ENCODE data around the gene HSPA1A.
"Not testable (repeated sequence)": the region's sequence is repeated elsewhere in the genome, so short reads cannot be mapped to it uniquely, and the experiment has no call there.

Gene HSPA1A

GRCh38 chr6:31850765-31851484, 35.6 kb downstream of the HSPA1A start:
- Histone ChIP-seq H3K9ac (ENCODE audit: low read depth, low read length) (peak overlapping the region; percentile 9; the same call in 1 of the 2 replicates), H3K4me1 (ENCODE audit: insufficient read depth, low read length) (no peaks in the 10 kb centered on the region), H3K36me3 (ENCODE audit: insufficient read depth, low read length) (no peaks in the 10 kb centered on the region), H3K9me3 (ENCODE audit: control insufficient read depth, insufficient read depth, low read length) (no peaks in the 10 kb centered on the region)

- no peaks in the 10 kb centered on the region for H3K9me3 ChIP-seq (ENCODE audit: control insufficient read depth, insufficient read depth, low read length)
- H3K36me3 ChIP-seq (ENCODE audit: insufficient read depth, low read length) = no peaks in the 10 kb centered on the region
- no peaks in the 10 kb centered on the region for H3K4me1 ChIP-seq (ENCODE audit: insufficient read depth, low read length)
- H3K9ac ChIP-seq (ENCODE audit: low read depth, low read length) = peak overlapping the region; percentile 37; the same call in 1 of the 2 replicates
Measured at GRCh38 chr6:31851485-31851832, 36.1 kb downstream of the HSPA1A start.

GRCh38 chr6:31851980-31852718, 36.8 kb downstream of the HSPA1A start:
- H3K9me3 ChIP-seq (ENCODE audit: control insufficient read depth, insufficient read depth, low read length); H3K36me3 ChIP-seq (ENCODE audit: insufficient read depth, low read length); H3K4me1 ChIP-seq (ENCODE audit: insufficient read depth, low read length): not testable (repeated sequence)
- H3K9ac ChIP-seq (ENCODE audit: low read depth, low read length) = peak overlapping the region; percentile 37; the same call in 1 of the 2 replicates

GRCh38 chr6:31857774-31858173, 42.4 kb downstream of the HSPA1A start:
- H3K9ac ChIP-seq (ENCODE audit: low read depth, low read length); H3K36me3 ChIP-seq (ENCODE audit: insufficient read depth, low read length); H3K4me1 ChIP-seq (ENCODE audit: insufficient read depth, low read length); H3K9me3 ChIP-seq (ENCODE audit: control insufficient read depth, insufficient read depth, low read length): not testable (repeated sequence)

- H3K9me3 ChIP-seq (ENCODE audit: control insufficient read depth, insufficient read depth, low read length) = no peaks in the 10 kb centered on the region
- H3K36me3 ChIP-seq (ENCODE audit: insufficient read depth, low read length) = no peaks in the 10 kb centered on the region; the same call in 1 of the 2 replicates
- H3K9ac ChIP-seq (ENCODE audit: low read depth, low read length) = no peak overlapping the region
- no peaks in the 10 kb centered on the region for H3K4me1 ChIP-seq (ENCODE audit: insufficient read depth, low read length)
Measured at GRCh38 chr6:31858707-31859106, 43.4 kb downstream of the HSPA1A start.

DNA sequence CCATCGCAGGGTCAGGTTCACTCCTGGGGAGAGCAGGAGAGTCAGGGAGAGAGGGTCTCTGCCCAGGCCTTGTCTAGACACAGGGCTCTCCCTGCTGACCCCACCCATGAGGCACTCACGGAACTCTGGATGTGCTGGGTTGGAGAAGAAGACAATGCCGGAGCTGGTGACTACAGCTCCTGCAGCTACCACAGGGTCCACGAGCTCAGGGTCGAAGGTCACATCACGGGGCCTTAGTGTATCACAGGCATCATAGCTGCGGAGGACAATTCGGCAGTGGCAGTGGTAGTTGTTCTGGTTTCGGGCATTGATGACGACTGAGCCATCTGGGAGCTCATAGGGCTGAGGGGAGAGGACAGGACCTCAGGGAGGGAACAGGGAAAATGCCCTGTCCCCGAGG, 44.6 kb downstream of the HSPA1A start:
- Histone ChIP-seq H3K36me3 (ENCODE audit: insufficient read depth, low read length) (no peaks in the 10 kb centered on the region; the same call in 1 of the 2 replicates), H3K9me3 (ENCODE audit: control insufficient read depth, insufficient read depth, low read length) (no peaks in the 10 kb centered on the region), H3K9ac (ENCODE audit: low read depth, low read length) (no peak overlapping the region)

DNA sequence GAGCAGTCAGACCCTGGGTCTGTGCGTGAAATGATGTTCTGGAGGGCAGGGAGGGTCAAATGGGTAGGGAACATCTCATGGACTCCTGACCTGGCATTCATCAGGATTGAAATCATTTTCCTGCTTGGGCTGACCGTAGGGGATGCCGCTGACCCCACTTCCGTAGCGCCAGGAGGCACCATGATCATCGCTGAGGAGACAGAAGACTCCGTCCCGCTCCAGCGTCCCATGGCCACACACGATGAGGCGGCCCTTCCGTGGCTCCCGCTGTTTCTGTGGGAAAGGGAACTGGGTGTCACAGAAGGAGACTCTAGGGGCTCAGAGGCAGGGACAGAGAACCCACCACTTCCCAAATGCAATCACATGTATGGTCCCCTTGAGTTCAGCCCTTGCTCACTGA, 45.0 kb downstream of the HSPA1A start:
- no peaks in the 10 kb centered on the region for H3K9me3 ChIP-seq (ENCODE audit: control insufficient read depth, insufficient read depth, low read length)
- no peak overlapping the region for H3K9ac ChIP-seq (ENCODE audit: low read depth, low read length)
- no peaks in the 10 kb centered on the region for H3K4me1 ChIP-seq (ENCODE audit: insufficient read depth, low read length)
- no peaks in the 10 kb centered on the region; the same call in 1 of the 2 replicates for H3K36me3 ChIP-seq (ENCODE audit: insufficient read depth, low read length)

More for the DNA sequence above, 44.6 kb downstream of the HSPA1A start:
- no peaks in the 10 kb centered on the region for H3K4me1 ChIP-seq (ENCODE audit: insufficient read depth, low read length)

DNA sequence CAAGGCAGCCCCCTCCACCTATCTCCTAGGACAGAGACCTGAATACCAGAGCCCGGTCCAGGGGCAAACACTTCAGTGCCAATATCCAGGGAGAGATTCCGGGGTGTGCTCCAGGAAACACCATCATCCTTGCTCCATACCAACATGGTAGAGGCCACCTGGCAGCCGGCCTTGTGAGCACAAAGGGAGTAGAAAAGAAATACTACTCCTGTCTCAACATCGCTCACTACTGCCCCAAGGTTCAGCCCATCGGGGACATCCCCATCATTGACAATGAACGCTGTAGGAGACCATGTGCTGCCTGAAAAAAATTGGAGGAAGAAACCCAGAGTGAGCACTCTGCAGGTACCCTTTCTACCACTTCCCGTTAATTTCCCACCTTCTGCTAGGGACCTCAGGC, 45.8 kb downstream of the HSPA1A start:
- Histone ChIP-seq H3K36me3 (ENCODE audit: insufficient read depth, low read length) (no peaks in the 10 kb centered on the region; the same call in 1 of the 2 replicates), H3K9ac (ENCODE audit: low read depth, low read length) (no peak overlapping the region), H3K4me1 (ENCODE audit: insufficient read depth, low read length) (no peaks in the 10 kb centered on the region), H3K9me3 (ENCODE audit: control insufficient read depth, insufficient read depth, low read length) (no peaks in the 10 kb centered on the region)

GRCh38 chr6:31861919-31862343, 46.6 kb downstream of the HSPA1A start:
- Histone ChIP-seq H3K4me1 (ENCODE audit: insufficient read depth, low read length) (no peaks in the 10 kb centered on the region), H3K9me3 (ENCODE audit: control insufficient read depth, insufficient read depth, low read length) (no peaks in the 10 kb centered on the region), H3K9ac (ENCODE audit: low read depth, low read length) (peak overlapping the region; percentile 68), H3K36me3 (ENCODE audit: insufficient read depth, low read length) (no peaks in the 10 kb centered on the region; the same call in 1 of the 2 replicates)

DNA sequence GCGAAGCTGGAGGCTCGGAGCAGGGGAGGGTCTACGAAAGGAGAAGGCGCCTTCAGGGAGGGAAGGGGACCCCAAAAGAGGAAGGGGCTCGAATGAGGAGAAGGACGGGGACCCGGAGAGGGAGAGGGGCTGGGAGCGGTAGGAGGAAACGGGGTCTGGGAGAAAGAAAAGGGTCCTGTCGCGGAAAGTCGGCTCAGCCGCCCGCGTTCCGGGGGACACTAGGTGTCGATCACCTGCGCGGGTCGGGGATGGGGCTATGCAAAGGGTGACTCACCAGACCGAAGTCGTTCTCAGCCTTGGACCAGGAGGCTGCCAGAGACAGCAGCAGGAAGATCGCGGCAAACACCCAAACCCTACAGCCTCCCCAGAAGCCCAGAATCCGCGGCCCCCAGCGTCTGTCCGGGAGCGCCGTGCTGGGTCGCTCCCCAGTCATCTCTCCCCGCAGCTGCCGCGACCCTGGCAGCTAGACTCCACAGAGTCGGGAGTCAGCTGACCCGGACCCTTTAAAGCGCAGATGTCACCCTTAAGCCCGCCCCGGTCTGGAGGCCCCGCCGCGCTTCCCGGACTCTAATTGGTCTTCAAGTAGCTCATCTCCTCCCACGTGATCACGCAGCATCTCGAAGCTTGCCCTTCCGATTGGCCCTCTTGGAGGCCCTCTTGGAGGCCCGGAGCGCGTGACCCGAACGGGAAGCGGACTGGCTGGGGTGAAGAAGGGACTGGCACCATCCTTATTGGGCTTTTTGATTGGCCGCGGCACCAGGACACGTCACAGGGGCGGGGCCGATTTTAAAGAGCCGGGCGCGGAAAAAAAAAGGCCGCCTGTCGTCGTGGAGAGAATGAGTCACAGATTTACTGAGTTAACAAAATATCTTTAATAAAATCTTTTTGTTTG, 47.2 kb downstream of the HSPA1A start, which contains the start of gene NEU1:
NEU1 (minus strand) TSS at position 478 of the 892 bp plus-strand sequence; CDS start at position 433, 45 bp downstream.
- Histone ChIP-seq H3K9ac (ENCODE audit: low read depth, low read length) (peak within 1 kb of the TSS; percentile 68), H3K4me1 (ENCODE audit: insufficient read depth, low read length) (no peaks in the 10 kb centered on the region), H3K9me3 (ENCODE audit: control insufficient read depth, insufficient read depth, low read length) (no peaks in the 10 kb centered on the region), H3K36me3 (ENCODE audit: insufficient read depth, low read length) (no peaks in the 10 kb centered on the region; the same call in 1 of the 2 replicates)

DNA sequence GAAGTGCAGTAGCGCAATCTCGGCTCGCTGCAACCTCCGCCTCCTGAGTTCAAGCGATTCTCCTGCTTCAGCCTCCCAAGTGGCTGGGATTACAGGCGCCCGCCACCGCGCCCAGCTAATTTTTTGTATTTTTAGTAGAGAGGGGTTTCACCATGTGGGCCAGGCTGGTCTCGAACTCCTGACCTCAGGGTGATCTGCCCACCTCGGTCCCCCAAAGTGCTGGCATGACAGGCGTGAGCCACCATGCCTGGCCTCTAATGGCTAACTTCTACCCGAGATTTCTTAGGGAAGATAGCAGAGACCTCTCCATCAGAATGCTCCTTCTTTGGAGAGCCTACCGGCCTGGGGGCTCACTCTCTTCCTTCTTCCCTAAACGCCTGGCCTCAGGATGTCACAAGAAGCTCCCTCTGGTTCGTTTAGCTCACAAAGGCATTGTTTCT, 48.8 kb downstream of the HSPA1A start:
- H3K4me1 ChIP-seq (ENCODE audit: insufficient read depth, low read length); H3K9me3 ChIP-seq (ENCODE audit: control insufficient read depth, insufficient read depth, low read length); H3K36me3 ChIP-seq (ENCODE audit: insufficient read depth, low read length): not testable (repeated sequence)
- peak overlapping the region; percentile 55; the same call in 1 of the 2 replicates for H3K9ac ChIP-seq (ENCODE audit: low read depth, low read length)

DNA sequence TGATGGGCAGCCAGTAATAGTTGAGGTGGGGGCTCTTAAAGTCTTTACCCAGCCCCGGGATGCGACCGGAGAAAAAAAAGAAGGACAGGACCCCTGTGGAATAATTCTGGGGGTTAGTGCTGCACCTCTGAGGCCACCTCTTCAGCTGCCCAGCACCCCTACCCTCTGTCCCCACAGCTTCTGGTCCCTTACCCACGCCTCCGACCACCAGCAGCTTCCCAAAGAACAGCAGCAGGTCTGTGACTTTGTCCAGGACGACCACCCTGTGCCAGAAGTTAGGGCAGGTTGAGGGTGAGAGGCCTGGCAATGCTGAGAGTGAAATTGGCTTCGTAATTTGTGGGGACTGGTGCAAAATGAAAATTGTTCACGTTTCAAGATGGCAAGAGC, 49.5 kb downstream of the HSPA1A start:
- Histone ChIP-seq H3K9me3 (ENCODE audit: control insufficient read depth, insufficient read depth, low read length) (no peaks in the 10 kb centered on the region), H3K36me3 (ENCODE audit: insufficient read depth, low read length) (no peaks in the 10 kb centered on the region), H3K9ac (ENCODE audit: low read depth, low read length) (no peak overlapping the region), H3K4me1 (ENCODE audit: insufficient read depth, low read length) (no peaks in the 10 kb centered on the region)

DNA sequence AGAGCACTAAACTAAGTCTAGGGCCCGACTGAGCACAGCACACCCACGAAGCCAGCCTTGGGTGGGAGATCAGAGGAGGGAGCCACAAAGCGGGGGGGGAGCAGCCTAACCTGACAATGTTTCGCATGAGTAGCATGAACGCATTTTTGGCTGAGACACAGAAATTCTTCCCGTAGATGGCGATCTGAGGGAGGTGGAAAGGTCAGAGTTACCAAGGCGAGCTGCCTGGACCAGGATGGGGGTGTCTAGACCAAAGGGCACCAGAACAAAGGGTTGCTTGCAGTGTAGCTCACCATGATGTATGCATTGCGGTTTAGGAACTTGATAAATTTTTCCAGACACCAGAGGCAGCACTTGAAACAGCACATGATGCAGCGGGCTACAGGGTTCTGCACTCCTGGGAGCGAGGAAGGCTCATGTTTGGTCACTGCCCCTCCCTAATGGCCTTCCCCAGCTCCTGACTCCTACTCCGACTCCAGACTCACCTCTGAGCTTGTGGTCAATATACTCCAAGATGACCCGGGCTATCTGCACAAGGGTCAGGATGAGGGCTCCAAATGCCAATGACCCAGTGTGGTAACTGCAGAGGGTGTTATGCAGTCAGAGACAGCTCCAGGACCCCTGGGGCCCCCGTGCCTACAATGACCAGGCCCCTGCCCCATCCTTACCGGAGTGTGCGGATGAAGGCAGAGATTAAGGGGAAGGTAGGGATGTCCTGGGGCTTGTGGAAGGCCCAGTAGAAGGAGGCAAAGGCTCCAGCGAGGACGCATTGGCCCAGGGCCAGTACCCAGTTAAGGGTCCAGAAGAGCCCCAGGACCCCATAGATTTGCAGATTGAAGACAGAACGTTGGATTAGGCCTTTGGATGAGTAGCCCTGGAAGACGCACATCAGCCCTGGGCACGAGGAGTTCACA, 50.1 kb downstream of the HSPA1A start:
- Histone ChIP-seq H3K9me3 (ENCODE audit: control insufficient read depth, insufficient read depth, low read length) (no peaks in the 10 kb centered on the region), H3K9ac (ENCODE audit: low read depth, low read length) (no peak overlapping the region), H3K36me3 (ENCODE audit: insufficient read depth, low read length) (no peaks in the 10 kb centered on the region), H3K4me1 (ENCODE audit: insufficient read depth, low read length) (no peaks in the 10 kb centered on the region)
